Left kidney (tissue), 2 donors: Measurements from ENCODE around the gene CPNE1. TPM values are rescaled to one million over a fixed set of nuclear protein-coding genes. Genes with fewer than 3 reads are reported as not detected.

Experiments used
- DNase-seq: peaks from one replicate; pipeline ENCODE4 v3.0.0-alpha.2; 2013
- polyA plus RNA-seq: library from polyadenylated mRNA; unstranded; fragments of 120-200 nt; gene quantifications from one replicate; pipeline ENCODE4 v1.2.1, GENCODE V29; 2013; ENCODE audit not compliant: insufficient read length

CPNE1 gene
- polyA plus RNA-seq, 1 donor, result 225 TPM

- DNase-seq, result no peak
Observed at GRCh38 chr20:35621560-35621946, 43.1 kb downstream of the CPNE1 start.

- no peak for DNase-seq
Observed at GRCh38 chr20:35620818-35621559, 43.7 kb downstream of the CPNE1 start.

- DNase-seq, result peak; percentile 69
Observed at GRCh38 chr20:35619196-35620095, 45.3 kb downstream of the CPNE1 start.

- no peak for DNase-seq
Observed at GRCh38 chr20:35618263-35619131, 46.2 kb downstream of the CPNE1 start.

GRCh38 chr20:35617397-35618262, 47.1 kb downstream of the CPNE1 start:
- DNase-seq, result no peak

- DNase-seq, result peak; percentile 72
Observed at GRCh38 chr20:35616465-35617396, 48.0 kb downstream of the CPNE1 start.

GRCh38 chr20:35615667-35616464, 48.8 kb downstream of the CPNE1 start, which contains the start of gene SPAG4:
Gene SPAG4, plus strand, starts transcription at chr20:35615829. Its CDS starts 175 bp downstream, at chr20:35616004.
- DNase-seq, result peak; percentile 97

GRCh38 chr20:35611482-35611881, 53.2 kb downstream of the CPNE1 start:
- no peak for DNase-seq

- no peak for DNase-seq
Observed at GRCh38 chr20:35610833-35611427, 53.8 kb downstream of the CPNE1 start.

GRCh38 chr20:35607003-35607735, 57.5 kb downstream of the CPNE1 start:
- no peak for DNase-seq

GRCh38 chr20:35606127-35606526, 58.6 kb downstream of the CPNE1 start:
- DNase-seq, result no peak

GRCh38 chr20:35604449-35604747, 60.3 kb downstream of the CPNE1 start:
- no peak for DNase-seq

- DNase-seq, result no peak
Observed at GRCh38 chr20:35603695-35604448, 60.8 kb downstream of the CPNE1 start.

- DNase-seq, result no peak
Observed at GRCh38 chr20:35602851-35603495, 61.7 kb downstream of the CPNE1 start.

- DNase-seq, result no peak
Observed at GRCh38 chr20:35601990-35602389, 62.7 kb downstream of the CPNE1 start.
